GM15510 (cell line): ENCODE results near the gene SARS2.

Source experiments
- POLR2A ChIP-seq: IDR thresholded peaks from 3 replicates; pipeline ENCODE4 v1.6.1; 2011; ENCODE audit warnings: borderline replicate concordance; ENCODE audit not compliant: insufficient read length; ENCODE audit errors: extremely low read depth

SARS2 gene

DNA sequence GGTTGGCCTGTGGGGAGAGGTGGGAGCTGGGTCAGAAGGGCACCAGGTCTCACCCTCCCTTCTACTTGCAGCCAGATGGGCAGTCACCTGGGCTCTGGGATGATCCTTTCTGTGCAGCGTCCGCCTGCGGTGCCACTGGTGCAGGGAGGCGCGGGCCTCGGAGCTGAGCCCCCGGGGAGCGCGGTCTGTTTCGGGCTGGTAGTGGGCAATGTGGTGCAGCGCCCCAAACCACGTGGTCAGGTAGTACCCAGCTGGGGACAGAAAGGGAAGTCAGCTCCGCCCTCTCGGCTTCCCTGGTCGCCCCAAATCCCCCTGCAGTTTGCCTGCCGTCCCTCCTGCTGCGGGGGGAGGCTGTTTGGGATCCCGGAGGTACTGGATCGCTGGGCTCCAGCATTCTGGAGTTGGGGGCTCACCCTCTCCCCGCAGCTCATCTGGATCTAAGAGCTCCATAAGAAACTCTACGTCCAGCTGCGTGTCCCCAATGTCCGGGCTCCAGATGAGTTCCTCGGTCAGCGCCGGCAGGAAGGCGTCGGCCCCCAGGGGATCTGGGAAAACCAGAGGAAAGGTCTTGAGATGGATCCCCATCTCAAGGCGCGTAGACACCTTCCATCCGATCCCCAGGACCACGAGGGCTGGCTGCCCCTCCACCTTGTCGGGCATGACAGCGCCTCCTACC is 61.3 kb downstream of the SARS2 start:
- no peak for TF ChIP-seq POLR2A

DNA sequence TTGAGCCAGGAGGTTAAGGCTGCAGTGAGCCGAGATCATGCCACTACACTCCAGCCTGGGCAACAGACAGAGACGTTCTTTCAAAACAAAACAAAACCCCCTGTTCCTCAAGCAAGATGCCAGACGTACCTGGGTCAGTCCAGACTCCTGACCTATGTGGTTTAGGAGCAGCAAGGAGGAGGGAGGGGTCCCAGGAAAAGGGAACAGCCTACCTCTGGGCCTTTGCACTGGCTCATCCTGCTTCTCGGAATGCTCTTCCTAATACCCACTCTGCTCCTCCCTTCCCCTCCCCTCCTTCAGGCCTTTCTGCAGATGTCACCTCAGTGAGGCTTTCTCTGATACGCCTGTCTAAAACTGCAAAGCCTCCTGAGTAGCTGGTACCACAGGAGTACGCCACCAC is 62.0 kb downstream of the SARS2 start:
- no peak for TF ChIP-seq POLR2A

DNA sequence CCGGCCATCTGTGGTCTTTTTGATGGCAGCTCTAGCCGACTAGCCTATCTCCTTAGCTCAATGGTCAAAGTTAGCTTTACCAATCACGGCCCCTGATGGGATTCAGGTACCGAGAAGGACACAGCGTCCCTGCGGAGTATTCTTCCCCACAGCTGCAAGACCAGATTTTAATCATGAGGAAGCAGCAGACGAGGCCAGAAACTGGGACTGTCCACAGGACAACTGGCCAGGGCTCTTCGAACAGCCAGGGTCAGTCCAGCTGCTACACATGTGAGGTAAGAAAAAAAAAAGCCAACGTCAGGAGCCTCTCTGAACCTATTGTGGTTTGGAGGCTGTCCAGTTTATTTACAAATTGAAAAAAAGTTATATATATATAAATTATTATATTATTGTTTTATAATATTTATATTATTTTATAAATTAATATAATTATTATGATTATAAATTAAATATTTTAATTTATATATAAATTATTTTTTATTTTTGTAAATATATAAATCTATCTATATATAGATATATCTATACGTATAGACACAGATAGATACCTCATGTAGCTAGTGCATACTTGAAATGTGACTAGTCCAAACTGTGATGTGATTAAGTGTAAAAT is 63.3 kb downstream of the SARS2 start:
- no peak for TF ChIP-seq POLR2A
